SK-N-SH treated with all-trans-retinoic acid at 6 μM for 48 hours (cell line): Measurements from ENCODE around the gene MTFR1L.

ENCODE experiments used
- ARNTL ChIP-seq: fragments of 450-650 bp; formaldehyde crosslinking; IDR thresholded peaks from 2 replicates; pipeline ENCODE4 v1.5.0; 2020; ENCODE audit warnings: low read depth, mild to moderate bottlenecking, moderate library complexity, borderline replicate concordance
- CREB5 ChIP-seq: fragments of 250-450 bp; sonication (Bioruptor Pico); IDR thresholded peaks from 2 replicates; pipeline ENCODE4 v1.5.1; 2020; ENCODE audit warnings: low read depth, mild to moderate bottlenecking, moderate library complexity
- ISL1 ChIP-seq: fragments of 250-450 bp; sonication (Bioruptor Pico); IDR thresholded peaks from 2 replicates; pipeline ENCODE4 v2.1.2; 2022; ENCODE audit warnings: mild to moderate bottlenecking, moderate library complexity
- TSHZ2 ChIP-seq: fragments of 250-450 bp; sonication (Bioruptor Pico); IDR thresholded peaks from 2 replicates; pipeline ENCODE4 v1.5.0; 2020; ENCODE audit warnings: mild to moderate bottlenecking, moderate library complexity
- ZC3H10 ChIP-seq: fragments of 250-450 bp; sonication (Bioruptor Pico); IDR thresholded peaks from 2 replicates; pipeline ENCODE4 v1.5.1; 2021; ENCODE audit warnings: mild to moderate bottlenecking, moderate library complexity
- ZFP3 ChIP-seq: fragments of 250-450 bp; sonication (Bioruptor Pico); IDR thresholded peaks from 2 replicates; pipeline ENCODE4 v1.5.0; 2020; ENCODE audit warnings: mild to moderate bottlenecking, moderate library complexity
- ZFP30 ChIP-seq: fragments of 450-650 bp; formaldehyde crosslinking; IDR thresholded peaks from 2 replicates; pipeline ENCODE4 v1.5.0; 2022; ENCODE audit warnings: mild to moderate bottlenecking, moderate library complexity
- TF ChIP-seq, protein P1 (sequence below): fragments of 250-450 bp; sonication (Bioruptor Pico); IDR thresholded peaks from 2 replicates; pipeline ENCODE4 v1.8.0; 2020; ENCODE audit warnings: mild to moderate bottlenecking, moderate library complexity, borderline replicate concordance
- TF ChIP-seq, protein P2 (sequence below): fragments of 250-450 bp; sonication (Bioruptor Pico); IDR thresholded peaks from 2 replicates; pipeline ENCODE4 v1.8.0; 2021; ENCODE audit warnings: low read depth, mild to moderate bottlenecking, moderate library complexity, borderline replicate concordance

- no peak for TF ChIP-seq ZFP30 (CRISPR knock-in tag)
- no peak for TF ChIP-seq ISL1 (CRISPR knock-in tag)
- TF ChIP-seq TSHZ2 (CRISPR knock-in tag), result no peak
- TF ChIP-seq ARNTL (CRISPR knock-in tag), result no peak
- TF ChIP-seq, protein P1, sequence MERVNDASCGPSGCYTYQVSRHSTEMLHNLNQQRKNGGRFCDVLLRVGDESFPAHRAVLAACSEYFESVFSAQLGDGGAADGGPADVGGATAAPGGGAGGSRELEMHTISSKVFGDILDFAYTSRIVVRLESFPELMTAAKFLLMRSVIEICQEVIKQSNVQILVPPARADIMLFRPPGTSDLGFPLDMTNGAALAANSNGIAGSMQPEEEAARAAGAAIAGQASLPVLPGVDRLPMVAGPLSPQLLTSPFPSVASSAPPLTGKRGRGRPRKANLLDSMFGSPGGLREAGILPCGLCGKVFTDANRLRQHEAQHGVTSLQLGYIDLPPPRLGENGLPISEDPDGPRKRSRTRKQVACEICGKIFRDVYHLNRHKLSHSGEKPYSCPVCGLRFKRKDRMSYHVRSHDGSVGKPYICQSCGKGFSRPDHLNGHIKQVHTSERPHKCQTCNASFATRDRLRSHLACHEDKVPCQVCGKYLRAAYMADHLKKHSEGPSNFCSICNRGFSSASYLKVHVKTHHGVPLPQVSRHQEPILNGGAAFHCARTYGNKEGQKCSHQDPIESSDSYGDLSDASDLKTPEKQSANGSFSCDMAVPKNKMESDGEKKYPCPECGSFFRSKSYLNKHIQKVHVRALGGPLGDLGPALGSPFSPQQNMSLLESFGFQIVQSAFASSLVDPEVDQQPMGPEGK (CRISPR knock-in tag), result no peak
- no peak for TF ChIP-seq ZFP3 (CRISPR knock-in tag)
- TF ChIP-seq, protein P2, sequence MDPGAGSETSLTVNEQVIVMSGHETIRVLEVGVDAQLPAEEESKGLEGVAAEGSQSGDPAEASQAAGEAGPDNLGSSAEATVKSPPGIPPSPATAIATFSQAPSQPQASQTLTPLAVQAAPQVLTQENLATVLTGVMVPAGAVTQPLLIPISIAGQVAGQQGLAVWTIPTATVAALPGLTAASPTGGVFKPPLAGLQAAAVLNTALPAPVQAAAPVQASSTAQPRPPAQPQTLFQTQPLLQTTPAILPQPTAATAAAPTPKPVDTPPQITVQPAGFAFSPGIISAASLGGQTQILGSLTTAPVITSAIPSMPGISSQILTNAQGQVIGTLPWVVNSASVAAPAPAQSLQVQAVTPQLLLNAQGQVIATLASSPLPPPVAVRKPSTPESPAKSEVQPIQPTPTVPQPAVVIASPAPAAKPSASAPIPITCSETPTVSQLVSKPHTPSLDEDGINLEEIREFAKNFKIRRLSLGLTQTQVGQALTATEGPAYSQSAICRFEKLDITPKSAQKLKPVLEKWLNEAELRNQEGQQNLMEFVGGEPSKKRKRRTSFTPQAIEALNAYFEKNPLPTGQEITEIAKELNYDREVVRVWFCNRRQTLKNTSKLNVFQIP, result no peak
- TF ChIP-seq CREB5 (CRISPR knock-in tag), result no peak
- TF ChIP-seq ZC3H10 (CRISPR knock-in tag), result no peak
Measured at GRCh38 chr1:25845664-25846063, 25.9 kb downstream of the MTFR1L start.
